ENCODE data around the gene DSCAML1. TPM values are rescaled to one million over a fixed set of nuclear protein-coding genes. Genes with fewer than 3 reads are reported as not detected.

The DSCAML1 gene
- total RNA-seq, 4 donors from 2014 or later = 2.9 to 5.8 (median 3.3) TPM

DNA sequence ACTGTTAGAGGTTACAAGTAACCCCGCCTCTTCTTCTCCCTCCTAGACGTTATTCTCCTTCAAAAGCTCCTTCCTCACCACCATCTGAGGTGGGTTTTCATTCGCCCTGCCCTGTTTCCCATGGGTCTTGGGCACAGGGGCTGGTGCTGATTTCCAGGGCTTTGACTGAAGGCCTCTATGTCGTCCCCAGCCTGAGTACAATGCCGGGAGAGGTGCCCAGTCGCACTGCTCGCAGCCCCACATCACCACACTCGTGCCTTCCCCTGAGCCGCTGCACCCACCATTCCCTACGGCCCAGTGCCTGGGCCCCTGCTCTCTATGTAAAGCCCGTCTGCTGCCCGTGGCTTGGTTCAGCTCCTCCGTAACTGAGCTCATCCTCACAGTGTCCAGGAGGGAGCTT lies 169.8 kb downstream of the DSCAML1 start:
- Histone ChIP-seq H3K4me1 (no peaks in the 10 kb centered on the region), H3K9me3 (peaks cover 0 to 3% of the 10 kb centered on the region in 2 donors), H3K36me3 (no peaks in the 10 kb centered on the region), H3K27ac (no peak overlapping the region), H3K27me3 (no peaks in the 10 kb centered on the region), H3K4me3 (no peak overlapping the region)
- intact Hi-C loops (cut with DNase I; ENCODE audit: low total_unique reads) (no loop called here), in situ Hi-C loops (cut with MboI; ENCODE audit: low pct_ligation_motif_present in 1 of 4, low pct_unique_long_range_greater_than_20kb in 1 of 4, low sequenced_read_pairs in 3 of 4) (no loop called here)
- no peak for DNase-seq
- 42 to 88% methylated on average over 2 to 13 of the region's 13 CpGs for WGBS, 2 donors (ENCODE audit: low coverage in 1 of 2)
- TF ChIP-seq, protein P1, sequence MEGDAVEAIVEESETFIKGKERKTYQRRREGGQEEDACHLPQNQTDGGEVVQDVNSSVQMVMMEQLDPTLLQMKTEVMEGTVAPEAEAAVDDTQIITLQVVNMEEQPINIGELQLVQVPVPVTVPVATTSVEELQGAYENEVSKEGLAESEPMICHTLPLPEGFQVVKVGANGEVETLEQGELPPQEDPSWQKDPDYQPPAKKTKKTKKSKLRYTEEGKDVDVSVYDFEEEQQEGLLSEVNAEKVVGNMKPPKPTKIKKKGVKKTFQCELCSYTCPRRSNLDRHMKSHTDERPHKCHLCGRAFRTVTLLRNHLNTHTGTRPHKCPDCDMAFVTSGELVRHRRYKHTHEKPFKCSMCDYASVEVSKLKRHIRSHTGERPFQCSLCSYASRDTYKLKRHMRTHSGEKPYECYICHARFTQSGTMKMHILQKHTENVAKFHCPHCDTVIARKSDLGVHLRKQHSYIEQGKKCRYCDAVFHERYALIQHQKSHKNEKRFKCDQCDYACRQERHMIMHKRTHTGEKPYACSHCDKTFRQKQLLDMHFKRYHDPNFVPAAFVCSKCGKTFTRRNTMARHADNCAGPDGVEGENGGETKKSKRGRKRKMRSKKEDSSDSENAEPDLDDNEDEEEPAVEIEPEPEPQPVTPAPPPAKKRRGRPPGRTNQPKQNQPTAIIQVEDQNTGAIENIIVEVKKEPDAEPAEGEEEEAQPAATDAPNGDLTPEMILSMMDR (IDR thresholded peaks at IDR 0.05) = no peak
- TF ChIP-seq POLR2A (IDR thresholded peaks at IDR 0.05) (no peak), POLR2AphosphoS5 (IDR thresholded peaks at IDR 0.05) (no peak), EP300 (IDR thresholded peaks at IDR 0.05; ENCODE audit: low read depth) (no peak)

GRCh38 chr11:117626576-117626975 lies 170.4 kb downstream of the DSCAML1 start:
- Histone ChIP-seq H3K27me3 (no peaks in the 10 kb centered on the region), H3K36me3 (no peaks in the 10 kb centered on the region), H3K4me1 (no peaks in the 10 kb centered on the region), H3K27ac (no peak overlapping the region), H3K4me3 (no peak overlapping the region), H3K9me3 (peaks cover 0 to 3% of the 10 kb centered on the region in 2 donors)
- in situ Hi-C loops (cut with MboI; ENCODE audit: low pct_ligation_motif_present in 1 of 4, low pct_unique_long_range_greater_than_20kb in 1 of 4, low sequenced_read_pairs in 3 of 4) = no loop called here
- TF ChIP-seq EP300 (IDR thresholded peaks at IDR 0.05; ENCODE audit: low read depth) (no peak), POLR2A (IDR thresholded peaks at IDR 0.05) (no peak)
- TF ChIP-seq, protein P1 (IDR thresholded peaks at IDR 0.05) = no peak
- no peak for DNase-seq
- intact Hi-C loops (cut with DNase I; ENCODE audit: low total_unique reads) = no loop called here
- 80 to 92% methylated on average over 2 to 9 of the region's 9 CpGs for WGBS, 2 donors (ENCODE audit: low coverage in 1 of 2)

DNA sequence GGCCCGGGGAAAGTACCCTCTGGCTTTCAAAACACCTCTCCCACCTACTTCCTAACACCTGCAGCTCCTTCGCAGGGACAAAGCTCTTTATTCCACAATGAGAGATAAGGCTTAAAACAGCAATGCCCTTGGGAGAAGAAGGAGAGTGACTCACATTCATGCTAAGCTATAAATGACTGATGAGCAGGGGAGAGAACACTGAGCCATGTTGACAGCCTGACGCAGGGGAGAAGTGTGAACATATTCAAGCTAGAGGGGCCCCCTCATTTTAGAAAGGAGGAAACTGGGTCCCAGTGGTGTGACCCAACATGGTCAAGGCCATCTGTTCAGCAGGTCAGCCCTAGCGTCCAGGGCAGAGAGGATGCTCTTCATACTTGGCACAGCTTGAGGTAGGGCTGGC lies 171.8 kb downstream of the DSCAML1 start:
- in situ Hi-C loops (cut with MboI; ENCODE audit: low pct_ligation_motif_present in 1 of 4, low pct_unique_long_range_greater_than_20kb in 1 of 4, low sequenced_read_pairs in 3 of 4) = no loop called here
- Histone ChIP-seq H3K4me3 (no peak overlapping the region), H3K36me3 (no peaks in the 10 kb centered on the region), H3K9me3 (peaks cover 0 to 3% of the 10 kb centered on the region in 2 donors), H3K4me1 (no peaks in the 10 kb centered on the region), H3K27me3 (no peaks in the 10 kb centered on the region), H3K27ac (no peak overlapping the region)
- intact Hi-C loops (cut with DNase I; ENCODE audit: low total_unique reads) = no loop called here
- no peak for DNase-seq
- TF ChIP-seq POLR2A (IDR thresholded peaks at IDR 0.05) = no peak
- TF ChIP-seq, protein P1 (IDR thresholded peaks at IDR 0.05) = no peak
- WGBS, 2 donors (ENCODE audit: low coverage in 1 of 2) = 65 to 93% methylated on average over 3 to 4 of the region's 4 CpGs

DNA sequence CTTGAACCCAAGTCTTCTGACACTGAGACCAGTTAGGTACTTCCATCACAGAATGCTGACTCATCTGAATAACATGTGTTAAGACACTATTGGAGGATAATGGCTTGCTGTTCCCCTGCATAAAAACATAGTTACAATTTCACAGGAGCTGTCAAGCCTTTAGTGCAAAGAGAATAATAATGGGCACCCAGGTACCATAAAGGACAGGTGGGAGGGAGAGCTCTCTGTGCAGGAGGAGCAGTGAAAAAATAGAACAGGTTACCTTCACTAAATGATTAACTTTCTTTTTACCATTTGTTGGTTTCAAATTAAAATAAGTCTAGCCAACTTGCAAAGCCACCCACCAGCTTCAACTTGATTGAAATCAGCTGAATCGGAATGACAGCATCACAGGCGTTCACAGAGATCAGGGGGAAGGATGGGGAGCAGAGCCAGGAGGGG lies 173.2 kb downstream of the DSCAML1 start:
- no peaks in the 10 kb centered on the region for H3K36me3 ChIP-seq
- intact Hi-C loops (cut with DNase I; ENCODE audit: low total_unique reads) (no loop called here), in situ Hi-C loops (cut with MboI; ENCODE audit: low pct_ligation_motif_present in 1 of 4, low pct_unique_long_range_greater_than_20kb in 1 of 4, low sequenced_read_pairs in 3 of 4) (no loop called here)
- TF ChIP-seq EP300 (IDR thresholded peaks at IDR 0.05; ENCODE audit: low read depth) (no peak), POLR2AphosphoS5 (IDR thresholded peaks at IDR 0.05) (no peak), POLR2A (IDR thresholded peaks at IDR 0.05) (no peak)
- TF ChIP-seq, protein P1 (IDR thresholded peaks at IDR 0.05) = no peak
- no peak overlapping the region for H3K4me3 ChIP-seq
- peaks cover 0 to 3% of the 10 kb centered on the region in 2 donors for H3K9me3 ChIP-seq
- no peak overlapping the region for H3K27ac ChIP-seq
- WGBS, 2 donors (ENCODE audit: low coverage in 1 of 2) = 90% methylated on average over 2 of the region's 2 CpGs; no CpG with 5 or more reads in 1 of the 2 donors
- no peak for DNase-seq
- no peaks in the 10 kb centered on the region for H3K27me3 ChIP-seq
- no peaks in the 10 kb centered on the region for H3K4me1 ChIP-seq
